Measurements from ENCODE around the gene CALML6.

GRCh38 chr1:1919304-1920056 lies 4.4 kb downstream of the CALML6 start:
- TF ChIP-seq FOXP2 (optimal IDR thresholded peaks at IDR 0.05; ENCODE audit: control extremely low read depth, extremely low read length, insufficient read depth): peak; percentile 98
- TF ChIP-seq POLR2AphosphoS5 (IDR thresholded peaks at IDR 0.05; ENCODE audit: borderline replicate concordance, low read depth, low read length): peak; percentile 63; the same call in 1 of the 2 replicates

Data from SK-N-MC (cell line).